ENCODE results near the gene PDE7B.

PDE7B gene

GRCh38 chr6:135922746-135923145 lies 71.2 kb downstream of the PDE7B start:
- in situ Hi-C loops (cut with HindIII; ENCODE audit: low sequenced_read_pairs): no loop called here

- in situ Hi-C loops (cut with HindIII; ENCODE audit: low sequenced_read_pairs): no loop called here
These were observed 81.2 kb downstream of the PDE7B start for GRCh38 chr6:135932651-135933050.

GRCh38 chr6:135935941-135936601 lies 84.6 kb downstream of the PDE7B start:
- in situ Hi-C loops (cut with HindIII; ENCODE audit: low sequenced_read_pairs): no loop called here

- in situ Hi-C loops (cut with HindIII; ENCODE audit: low sequenced_read_pairs): no loop called here
These were observed 85.1 kb downstream of the PDE7B start for GRCh38 chr6:135936606-135937005.

- in situ Hi-C loops (cut with HindIII; ENCODE audit: low sequenced_read_pairs): no loop called here
These were observed 85.6 kb downstream of the PDE7B start for GRCh38 chr6:135937106-135937505.

GRCh38 chr6:135938576-135939207 lies 87.2 kb downstream of the PDE7B start:
- in situ Hi-C loops (cut with HindIII; ENCODE audit: low sequenced_read_pairs): no loop called here

GRCh38 chr6:135939208-135939591 lies 87.7 kb downstream of the PDE7B start:
- in situ Hi-C loops (cut with HindIII; ENCODE audit: low sequenced_read_pairs): no loop called here

GRCh38 chr6:135940616-135941167 lies 89.2 kb downstream of the PDE7B start:
- in situ Hi-C loops (cut with HindIII; ENCODE audit: low sequenced_read_pairs): no loop called here

- in situ Hi-C loops (cut with HindIII; ENCODE audit: low sequenced_read_pairs): no loop called here
These were observed 89.9 kb downstream of the PDE7B start for GRCh38 chr6:135941275-135942025.

GRCh38 chr6:135944120-135944519 lies 92.6 kb downstream of the PDE7B start:
- in situ Hi-C loops (cut with HindIII; ENCODE audit: low sequenced_read_pairs): no loop called here

- in situ Hi-C loops (cut with HindIII; ENCODE audit: low sequenced_read_pairs): no loop called here
These were observed 95.2 kb downstream of the PDE7B start for GRCh38 chr6:135946674-135947073.

- in situ Hi-C loops (cut with HindIII; ENCODE audit: low sequenced_read_pairs): no loop called here
These were observed 99.2 kb downstream of the PDE7B start for GRCh38 chr6:135950669-135951068.

- in situ Hi-C loops (cut with HindIII; ENCODE audit: low sequenced_read_pairs): no loop called here
These were observed 99.7 kb downstream of the PDE7B start for GRCh38 chr6:135951169-135951568.

- in situ Hi-C loops (cut with HindIII; ENCODE audit: low sequenced_read_pairs): no loop called here
These were observed 102.3 kb downstream of the PDE7B start for GRCh38 chr6:135953818-135954217.

GRCh38 chr6:135955099-135955498 lies 103.6 kb downstream of the PDE7B start:
- in situ Hi-C loops (cut with HindIII; ENCODE audit: low sequenced_read_pairs): no loop called here

GRCh38 chr6:135962731-135963130 lies 111.2 kb downstream of the PDE7B start:
- in situ Hi-C loops (cut with HindIII; ENCODE audit: low sequenced_read_pairs): no loop called here

- in situ Hi-C loops (cut with HindIII; ENCODE audit: low sequenced_read_pairs): no loop called here
These were observed 119.2 kb downstream of the PDE7B start for GRCh38 chr6:135970750-135971149.

- in situ Hi-C loops (cut with HindIII; ENCODE audit: low sequenced_read_pairs): no loop called here
These were observed 119.8 kb downstream of the PDE7B start for GRCh38 chr6:135971351-135971750.

- in situ Hi-C loops (cut with HindIII; ENCODE audit: low sequenced_read_pairs): no loop called here
These were observed 120.6 kb downstream of the PDE7B start for GRCh38 chr6:135972150-135972549.

GRCh38 chr6:135972586-135972985 lies 121.1 kb downstream of the PDE7B start:
- in situ Hi-C loops (cut with HindIII; ENCODE audit: low sequenced_read_pairs): no loop called here

- in situ Hi-C loops (cut with HindIII; ENCODE audit: low sequenced_read_pairs): no loop called here
These were observed 122.9 kb downstream of the PDE7B start for GRCh38 chr6:135974426-135974825.

- in situ Hi-C loops (cut with HindIII; ENCODE audit: low sequenced_read_pairs): no loop called here
These were observed 125.1 kb downstream of the PDE7B start for GRCh38 chr6:135976585-135976984.
